DND-41 (cell line): ENCODE results near the gene PIAS2.
A peak's percentile ranks its signal among the peaks of the same experiment; 100 is the strongest.

Experiments used
- ATAC-seq: fragments of 200-7000 bp; cut with Tn5 transposase; 3 replicates; pipeline ENCODE4 v1.9.1; 2021; ENCODE audit warnings: low read depth; ENCODE audit not compliant: insufficient read depth
- DNase-seq: peaks from one replicate; pipeline ENCODE4 v3.0.0-alpha.2; 2020
- H2AFZ ChIP-seq: 2 replicates; pipeline ENCODE4 v1.6.0; 2012; ENCODE audit warnings: low read depth, low read length
- H3K27ac ChIP-seq: 2 replicates; pipeline ENCODE4 v1.5.1; 2012; ENCODE audit warnings: low read length, inconsistent platforms
- H3K27me3 ChIP-seq: fragments of 200-600 bp; sonication (generic); 2 replicates; pipeline ENCODE4 v1.6.0; 2012; ENCODE audit warnings: low read length, mild to moderate bottlenecking, inconsistent platforms; ENCODE audit not compliant: insufficient read depth, poor library complexity
- H3K36me3 ChIP-seq: 2 replicates; pipeline ENCODE4 v1.5.1; 2012; ENCODE audit warnings: low read length, inconsistent platforms; ENCODE audit not compliant: insufficient read depth
- H3K4me1 ChIP-seq: 2 replicates; pipeline ENCODE4 v1.5.1; 2012; ENCODE audit warnings: mild to moderate bottlenecking, low read length; ENCODE audit not compliant: insufficient read depth
- H3K4me2 ChIP-seq: 2 replicates; pipeline ENCODE4 v1.6.0; 2012; ENCODE audit warnings: mild to moderate bottlenecking, moderate library complexity, low read length, inconsistent platforms; ENCODE audit not compliant: insufficient read depth
- H3K4me3 ChIP-seq, 2 experiments: fragments of 200-600 bp in 1 of 2; shearing (Covaris generic) in 1 of 2; 2 replicates each; pipeline ENCODE4 v1.5.1; 2012 to 2016; ENCODE audit warnings: inconsistent platforms in 2 of 2, low read length in 2 of 2, mild to moderate bottlenecking in 2 of 2, low read depth in 1 of 2, moderate library complexity in 1 of 2
- H3K79me2 ChIP-seq: 2 replicates; pipeline ENCODE4 v1.6.0; 2012; ENCODE audit warnings: low read length, inconsistent platforms; ENCODE audit not compliant: insufficient read depth
- H3K9ac ChIP-seq: 2 replicates; pipeline ENCODE4 v1.6.0; 2012; ENCODE audit warnings: low read depth, mild to moderate bottlenecking, inconsistent platforms, low read length, moderate library complexity
- H3K9me3 ChIP-seq: 2 replicates; pipeline ENCODE4 v1.5.1; 2012; ENCODE audit warnings: low read length, moderate library complexity, mild to moderate bottlenecking, inconsistent platforms; ENCODE audit not compliant: insufficient read depth, severe bottlenecking
- H4K20me1 ChIP-seq: 2 replicates; pipeline ENCODE4 v1.6.0; 2012; ENCODE audit warnings: low read length; ENCODE audit not compliant: insufficient read depth
- CTCF ChIP-seq: IDR thresholded peaks from 2 replicates; pipeline ENCODE4 v1.5.1; 2012; ENCODE audit warnings: borderline replicate concordance, low read length, moderate library complexity, mild to moderate bottlenecking; ENCODE audit not compliant: poor library complexity, severe bottlenecking; ENCODE audit errors: extremely low read depth
- EZH2 ChIP-seq: IDR thresholded peaks from 3 replicates; pipeline ENCODE4 v1.6.1; 2012; ENCODE audit warnings: borderline replicate concordance, low read depth, mild to moderate bottlenecking, moderate library complexity, low read length, inconsistent platforms; ENCODE audit not compliant: severe bottlenecking

PIAS2 gene

DNA sequence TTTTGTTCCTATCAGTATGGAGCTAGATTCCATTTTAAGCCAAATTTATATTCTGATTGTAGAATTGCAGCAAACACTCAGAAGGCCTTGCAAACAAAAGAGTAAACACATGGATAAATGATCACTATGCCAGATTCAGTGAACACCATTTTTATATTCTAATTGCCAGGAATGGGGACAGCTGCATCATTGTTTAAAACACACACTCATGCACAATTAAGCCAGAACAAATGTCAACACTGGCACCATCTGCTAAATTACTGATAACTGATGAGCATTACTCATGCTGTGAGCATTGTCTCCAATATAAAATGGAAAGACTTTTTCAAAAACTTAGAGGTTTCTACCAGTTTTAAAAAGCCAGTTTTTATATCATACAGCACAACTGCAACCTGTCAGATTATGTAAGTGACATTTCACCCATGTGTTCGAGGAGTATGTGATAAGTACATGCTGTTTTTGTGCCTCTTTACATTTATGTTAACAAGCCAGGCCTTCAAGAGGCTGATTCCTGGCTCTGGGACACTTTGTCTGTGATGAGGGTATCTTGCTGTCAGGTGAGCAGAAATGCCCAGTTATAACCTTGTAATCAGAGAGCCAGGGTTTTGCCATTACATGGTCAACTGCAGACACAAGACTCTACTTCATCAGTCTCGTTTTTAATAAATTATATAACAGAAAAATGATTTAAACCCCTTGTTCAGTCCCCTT is 156.1 kb downstream of the PIAS2 start:
- no peak for DNase-seq
- Histone ChIP-seq H3K4me1 (no peaks in the 10 kb centered on the region), H3K4me3 (no peak overlapping the region), H3K4me2 (no peak overlapping the region), H2AFZ (no peak overlapping the region), H3K27me3 (peaks cover 5% of the 10 kb centered on the region), H3K9me3 (no peaks in the 10 kb centered on the region), H3K36me3 (no peaks in the 10 kb centered on the region), H3K79me2 (no peaks in the 10 kb centered on the region), H4K20me1 (no peaks in the 10 kb centered on the region), H3K9ac (no peak overlapping the region), H3K27ac (no peak overlapping the region)
- TF ChIP-seq CTCF (no peak), EZH2 (no peak)
- no peak for ATAC-seq

- H3K9ac ChIP-seq = no peak overlapping the region
- ATAC-seq (peak; percentile 58; the same call in 1 of the 3 replicates), DNase-seq (peak; percentile 39)
- no peaks in the 10 kb centered on the region for H3K36me3 ChIP-seq
- H3K27ac ChIP-seq = no peak overlapping the region
- no peaks in the 10 kb centered on the region for H3K4me1 ChIP-seq
- H3K4me2 ChIP-seq = no peak overlapping the region
- no peaks in the 10 kb centered on the region for H3K9me3 ChIP-seq
- no peaks in the 10 kb centered on the region for H3K79me2 ChIP-seq
- H2AFZ ChIP-seq = no peak overlapping the region
- TF ChIP-seq CTCF (no peak), EZH2 (no peak)
- H3K27me3 ChIP-seq = peaks cover 5% of the 10 kb centered on the region
- no peaks in the 10 kb centered on the region for H4K20me1 ChIP-seq
- H3K4me3 ChIP-seq = no peak overlapping the region
Observed at GRCh38 chr18:46759890-46760289, 157.4 kb downstream of the PIAS2 start.

DNA sequence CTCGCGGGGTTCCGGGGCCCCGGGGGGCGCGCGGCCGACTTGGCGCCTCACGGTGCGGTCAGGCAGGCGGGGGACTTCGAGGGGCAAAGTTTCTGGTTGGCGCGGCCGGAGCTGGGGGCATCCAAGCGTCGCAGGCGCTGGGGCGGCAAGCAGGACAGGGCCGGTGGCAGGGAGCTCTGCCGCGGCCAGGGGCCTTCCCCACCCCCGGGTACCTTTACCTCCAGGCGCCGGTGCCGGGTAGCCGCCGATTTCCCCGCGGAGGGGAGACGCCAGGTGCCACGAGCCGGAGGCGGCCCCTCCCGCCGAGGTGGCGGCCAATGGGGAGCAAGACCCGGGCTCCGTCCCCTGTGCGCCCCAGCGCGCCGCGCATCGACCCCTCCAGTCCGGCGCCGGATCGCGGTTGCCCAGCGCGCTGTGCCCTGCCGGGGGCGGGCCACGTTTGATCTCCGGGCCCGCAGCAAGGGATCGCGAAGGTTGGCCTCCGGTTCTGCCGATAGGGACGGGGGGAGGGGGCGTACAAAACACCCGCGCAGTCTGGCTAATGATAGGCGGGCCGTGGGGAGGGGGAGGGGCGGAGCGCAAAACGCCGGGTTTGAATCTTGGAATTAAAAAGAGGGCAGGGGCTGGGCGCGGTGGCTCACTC is 160.6 kb downstream of the PIAS2 start, which contains the start of gene ST8SIA5:
Gene ST8SIA5 (minus strand): TSS at position 495 of the 643 bp plus-strand sequence. CDS start 545 bp downstream, outside the sequence.
- TF ChIP-seq EZH2 = no peak
- H3K9ac ChIP-seq = no peak within 1 kb of the TSS
- no peak within 1 kb of the TSS for H3K4me2 ChIP-seq

DNA sequence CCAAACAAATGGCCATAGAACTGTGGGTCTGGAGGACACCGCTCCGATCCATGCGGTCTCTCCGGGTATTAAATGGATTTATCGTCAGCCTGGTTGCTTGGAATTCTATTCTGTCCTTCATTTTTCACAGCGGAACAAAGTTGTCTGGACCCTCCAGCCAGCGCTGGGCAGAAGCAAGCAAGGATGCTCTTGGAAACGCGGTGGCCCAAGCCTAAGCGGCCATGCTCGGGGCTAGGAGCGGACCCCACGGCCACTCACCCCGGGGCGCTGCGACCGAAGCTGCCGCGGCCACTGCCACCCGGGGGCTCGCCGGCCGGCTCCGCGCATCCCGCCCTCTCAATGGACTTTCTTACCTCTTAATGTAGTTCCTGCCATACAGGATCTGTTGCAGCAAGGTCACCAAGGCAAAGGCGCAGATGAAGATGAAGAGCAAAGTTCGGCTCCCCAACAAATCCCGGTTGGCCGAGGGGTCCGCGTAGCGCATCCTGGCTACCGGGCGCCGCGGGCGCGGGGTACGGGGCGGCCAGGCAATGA is 161.2 kb downstream of the PIAS2 start:
- H3K9me3 ChIP-seq = no peaks in the 10 kb centered on the region
- no peak overlapping the region for H3K9ac ChIP-seq
- DNase-seq (no peak), ATAC-seq (no peak)
- no peak overlapping the region for H3K4me3 ChIP-seq
- peaks cover 9% of the 10 kb centered on the region; the same call in 1 of the 2 replicates for H3K4me1 ChIP-seq
- TF ChIP-seq CTCF (no peak), EZH2 (no peak)
- no peaks in the 10 kb centered on the region for H3K36me3 ChIP-seq
- no peaks in the 10 kb centered on the region for H3K79me2 ChIP-seq
- H4K20me1 ChIP-seq = no peaks in the 10 kb centered on the region
- no peak overlapping the region for H3K4me2 ChIP-seq
- H3K27ac ChIP-seq = no peak overlapping the region
- no peak overlapping the region for H2AFZ ChIP-seq
- peaks cover 5% of the 10 kb centered on the region for H3K27me3 ChIP-seq

More for the DNA sequence above, 160.6 kb downstream of the PIAS2 start, which contains the start of gene ST8SIA5:
- ATAC-seq (no peak), DNase-seq (no peak)
- Histone ChIP-seq H3K4me1 (peaks cover 9% of the 10 kb centered on the region; the same call in 1 of the 2 replicates), H3K79me2 (no peaks in the 10 kb centered on the region), H3K4me3 (no peak within 1 kb of the TSS), H3K36me3 (no peaks in the 10 kb centered on the region), H3K9me3 (no peaks in the 10 kb centered on the region), H3K27me3 (peaks cover 5% of the 10 kb centered on the region), H3K27ac (no peak within 1 kb of the TSS), H2AFZ (no peak within 1 kb of the TSS), H4K20me1 (no peaks in the 10 kb centered on the region)
